ENCODE results near the gene CFAP46. TPM values are rescaled to one million over a fixed set of nuclear protein-coding genes. Genes with fewer than 3 reads are reported as not detected.
"Not testable (repeated sequence)": the region's sequence is repeated elsewhere in the genome, so short reads cannot be mapped to it uniquely, and the experiment has no call there.

CFAP46 gene
- total RNA-seq, 1 experiment from 2014 or later = 0.21 TPM

GRCh38 chr10:132899054-132899750 is 43.2 kb downstream of the CFAP46 start:
- H3K27ac ChIP-seq = no peak overlapping the region
- H3K4me3 ChIP-seq = no peak overlapping the region
- no peaks in the 10 kb centered on the region for H3K9me3 ChIP-seq (replicated peaks)
- H3K27me3 ChIP-seq (replicated peaks) = peaks cover 21% of the 10 kb centered on the region
- H3K4me1 ChIP-seq (replicated peaks) = no peaks in the 10 kb centered on the region
- DNase-seq (ENCODE audit: low read depth in 1 of 2, low spot score in 2 of 2) = no peak
- H3K36me3 ChIP-seq = no peaks in the 10 kb centered on the region

DNA sequence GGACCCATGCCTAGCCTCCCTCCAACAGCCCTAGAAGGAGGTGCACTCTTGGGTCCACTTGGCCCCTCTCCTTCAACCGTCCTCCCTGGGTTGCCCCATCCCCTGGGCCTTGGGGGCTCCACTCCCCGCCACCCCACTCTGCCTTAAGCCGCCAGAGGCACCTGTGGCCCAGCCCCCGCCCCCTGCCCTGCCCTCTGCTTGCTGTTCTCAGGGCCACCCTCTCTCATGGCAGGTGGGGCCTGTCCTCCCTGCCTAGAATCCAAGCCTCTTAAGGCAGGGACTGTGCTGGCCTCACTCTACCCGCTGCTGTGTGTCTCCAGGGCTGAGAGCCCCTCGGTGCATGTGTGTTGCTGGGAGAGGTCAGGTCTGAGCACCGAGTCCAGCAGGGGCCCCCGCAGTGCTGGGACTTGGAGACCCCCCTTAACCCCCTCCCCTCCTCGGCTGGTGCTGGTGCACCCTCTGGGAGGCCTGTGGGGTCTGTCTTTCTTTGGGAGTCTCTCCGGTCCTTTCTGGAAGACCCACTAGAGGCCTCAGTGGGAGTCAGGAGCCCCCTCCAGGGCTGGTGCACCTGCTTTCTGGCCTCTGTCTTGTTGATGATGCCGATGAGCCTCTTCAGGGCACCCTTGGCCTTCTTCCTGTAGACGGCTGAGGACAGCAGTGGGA is 43.8 kb downstream of the CFAP46 start:
- Histone ChIP-seq H3K9me3 (replicated peaks) (no peaks in the 10 kb centered on the region), H3K4me3 (no peak overlapping the region), H3K27ac (no peak overlapping the region), H3K4me1 (replicated peaks) (no peaks in the 10 kb centered on the region), H3K36me3 (no peaks in the 10 kb centered on the region), H3K27me3 (replicated peaks) (peaks cover 24% of the 10 kb centered on the region)
- no peak for DNase-seq (ENCODE audit: low read depth in 1 of 2, low spot score in 2 of 2)

DNA sequence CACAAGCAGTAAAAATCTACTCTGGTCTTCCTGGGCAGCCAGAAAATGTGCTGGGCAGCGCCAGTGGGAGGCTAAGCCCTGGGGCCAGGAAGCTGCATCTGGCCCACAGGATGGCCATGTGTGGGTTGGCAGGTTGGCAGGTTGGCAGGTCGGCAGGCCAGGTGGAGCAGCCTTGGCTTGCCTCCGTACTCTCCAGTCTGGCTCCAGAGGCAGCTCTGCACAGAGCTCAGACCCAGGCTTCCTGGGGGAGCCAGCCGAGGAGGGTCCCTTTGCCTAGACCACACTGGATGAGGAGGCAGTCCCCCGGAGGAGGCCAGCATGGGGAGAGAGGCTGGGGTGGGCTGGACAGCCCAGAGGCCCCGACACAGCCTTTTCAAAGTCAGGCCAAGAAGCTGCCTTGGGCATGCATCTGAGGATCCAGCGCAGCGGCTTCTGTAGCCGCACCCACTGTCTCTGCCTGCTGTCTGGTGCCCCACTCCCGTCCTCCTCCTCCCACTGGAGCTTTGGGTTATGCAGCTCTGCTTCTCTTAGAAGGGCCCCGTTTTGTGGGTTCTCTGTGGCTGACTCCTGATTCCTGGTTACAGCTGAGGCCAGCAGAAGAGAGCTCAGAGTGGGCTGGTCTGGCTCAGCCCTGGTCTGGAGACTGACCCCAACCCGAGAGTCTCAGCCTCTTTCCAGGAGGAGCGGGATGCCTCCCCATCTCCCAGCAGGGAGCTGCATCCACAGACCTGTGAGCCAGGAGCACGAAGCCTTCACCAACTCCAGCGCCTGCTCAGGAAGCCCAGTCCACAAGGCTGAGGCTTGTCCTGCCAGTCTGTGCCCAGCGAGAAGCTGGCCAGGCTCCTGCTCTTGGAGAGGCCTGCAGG is 44.6 kb downstream of the CFAP46 start:
- H3K27ac ChIP-seq = no peak overlapping the region
- H3K9me3 ChIP-seq (replicated peaks) = no peaks in the 10 kb centered on the region
- H3K36me3 ChIP-seq = no peaks in the 10 kb centered on the region
- DNase-seq (ENCODE audit: low read depth in 1 of 2, low spot score in 2 of 2) = no peak
- no peak overlapping the region for H3K4me3 ChIP-seq
- H3K27me3 ChIP-seq (replicated peaks) = peaks cover 24% of the 10 kb centered on the region
- no peaks in the 10 kb centered on the region for H3K4me1 ChIP-seq (replicated peaks)

- H3K4me3 ChIP-seq = not testable (repeated sequence)
These were observed 48.6 kb downstream of the CFAP46 start for GRCh38 chr10:132893786-132894185.

GRCh38 chr10:132893090-132893489 is 49.3 kb downstream of the CFAP46 start:
- Histone ChIP-seq H3K4me3 (no peak overlapping the region), H3K27me3 (replicated peaks) (peaks cover 19% of the 10 kb centered on the region), H3K9me3 (replicated peaks) (no peaks in the 10 kb centered on the region), H3K27ac (no peak overlapping the region), H3K4me1 (replicated peaks) (no peaks in the 10 kb centered on the region), H3K36me3 (no peaks in the 10 kb centered on the region)
- DNase-seq (ENCODE audit: low read depth in 1 of 2, low spot score in 2 of 2) = no peak

More at GRCh38 chr10:132893786-132894185, 48.6 kb downstream of the CFAP46 start:
- peaks cover 19% of the 10 kb centered on the region for H3K27me3 ChIP-seq (replicated peaks)
- not testable (repeated sequence) for H3K36me3 ChIP-seq; H3K27ac ChIP-seq; H3K9me3 ChIP-seq (replicated peaks); H3K4me1 ChIP-seq (replicated peaks); DNase-seq (ENCODE audit: low read depth in 1 of 2, low spot score in 2 of 2)

GRCh38 chr10:132892004-132892403 is 50.4 kb downstream of the CFAP46 start:
- peaks cover 16% of the 10 kb centered on the region for H3K27me3 ChIP-seq (replicated peaks)
- no peak for DNase-seq (ENCODE audit: low read depth in 1 of 2, low spot score in 2 of 2)
- no peak overlapping the region for H3K27ac ChIP-seq
- H3K4me3 ChIP-seq = no peak overlapping the region
- H3K4me1 ChIP-seq (replicated peaks) = no peaks in the 10 kb centered on the region
- no peaks in the 10 kb centered on the region for H3K36me3 ChIP-seq
- H3K9me3 ChIP-seq (replicated peaks) = no peaks in the 10 kb centered on the region

- H3K4me1 ChIP-seq (replicated peaks) = no peaks in the 10 kb centered on the region
- H3K27ac ChIP-seq = no peak overlapping the region
- peaks cover 13% of the 10 kb centered on the region for H3K27me3 ChIP-seq (replicated peaks)
- no peak for DNase-seq (ENCODE audit: low read depth in 1 of 2, low spot score in 2 of 2)
- H3K9me3 ChIP-seq (replicated peaks) = no peaks in the 10 kb centered on the region
- no peaks in the 10 kb centered on the region for H3K36me3 ChIP-seq
- no peak overlapping the region for H3K4me3 ChIP-seq
These were observed 51.0 kb downstream of the CFAP46 start for GRCh38 chr10:132891368-132891767.

DNA sequence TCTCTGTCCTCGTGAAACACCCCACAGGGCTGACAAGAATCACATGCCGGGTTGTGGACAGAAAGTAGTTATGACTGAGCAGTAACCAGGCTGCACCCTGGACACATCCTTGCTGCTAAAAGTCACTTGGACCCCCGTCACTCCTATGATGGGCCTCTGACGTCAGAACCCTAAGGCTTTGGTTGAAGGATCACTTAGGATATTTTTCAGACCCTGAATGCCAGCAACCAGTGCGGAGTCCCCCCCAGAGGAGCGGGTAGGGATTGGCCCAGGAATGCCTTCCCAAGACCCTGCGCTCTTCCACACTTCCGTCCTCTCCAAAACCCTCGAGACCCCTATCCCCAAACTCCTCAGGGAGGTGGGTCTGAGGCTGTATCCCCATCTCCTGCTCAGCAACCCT is 52.1 kb downstream of the CFAP46 start:
- H3K27me3 ChIP-seq (replicated peaks) = peaks cover 13% of the 10 kb centered on the region; the same call in 1 of the 2 replicates
- no peak overlapping the region for H3K4me3 ChIP-seq
- H3K4me1 ChIP-seq (replicated peaks) = no peaks in the 10 kb centered on the region
- no peak for DNase-seq (ENCODE audit: low read depth in 1 of 2, low spot score in 2 of 2)
- no peaks in the 10 kb centered on the region for H3K36me3 ChIP-seq
- no peak overlapping the region for H3K27ac ChIP-seq
- H3K9me3 ChIP-seq (replicated peaks) = no peaks in the 10 kb centered on the region

- Histone ChIP-seq H3K27me3 (replicated peaks) (peaks cover 8% of the 10 kb centered on the region; the same call in 1 of the 2 replicates), H3K4me3 (no peak overlapping the region), H3K36me3 (no peaks in the 10 kb centered on the region), H3K9me3 (replicated peaks) (no peaks in the 10 kb centered on the region), H3K27ac (no peak overlapping the region), H3K4me1 (replicated peaks) (no peaks in the 10 kb centered on the region)
- DNase-seq (ENCODE audit: low read depth in 1 of 2, low spot score in 2 of 2) = no peak
These were observed 52.8 kb downstream of the CFAP46 start for GRCh38 chr10:132889556-132889955.

DNA sequence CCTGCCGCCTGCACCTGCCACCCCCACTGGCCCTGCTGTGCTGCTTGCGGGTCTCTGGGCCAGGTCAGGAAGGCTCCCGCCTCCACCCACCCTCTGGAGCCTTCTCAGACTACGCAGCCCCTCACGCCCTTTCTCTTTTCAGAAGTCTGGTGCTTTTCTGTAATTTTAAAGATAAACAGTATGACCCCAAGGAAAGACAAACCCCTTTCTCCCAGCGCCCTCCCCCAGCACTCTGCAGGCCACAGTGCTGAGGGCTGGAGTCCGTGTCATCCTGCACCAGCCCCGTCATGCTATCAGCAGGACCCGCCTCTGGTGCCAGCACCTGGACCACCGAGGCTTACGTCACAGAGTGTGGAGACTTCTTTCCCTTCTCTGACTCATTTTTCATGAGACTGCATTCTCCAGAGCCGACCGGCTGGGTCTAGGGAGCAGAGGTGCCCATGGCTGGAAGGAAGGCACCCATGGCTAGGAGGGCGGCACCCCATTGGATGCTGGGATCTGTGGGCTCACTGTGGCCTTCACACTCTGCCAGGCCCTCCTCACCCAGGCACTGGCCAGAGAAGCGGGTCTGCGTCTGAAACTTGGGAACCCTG is 53.4 kb downstream of the CFAP46 start:
- no peak for DNase-seq (ENCODE audit: low read depth in 1 of 2, low spot score in 2 of 2)
- H3K27me3 ChIP-seq (replicated peaks) = peaks cover 8% of the 10 kb centered on the region; the same call in 1 of the 2 replicates

DNA sequence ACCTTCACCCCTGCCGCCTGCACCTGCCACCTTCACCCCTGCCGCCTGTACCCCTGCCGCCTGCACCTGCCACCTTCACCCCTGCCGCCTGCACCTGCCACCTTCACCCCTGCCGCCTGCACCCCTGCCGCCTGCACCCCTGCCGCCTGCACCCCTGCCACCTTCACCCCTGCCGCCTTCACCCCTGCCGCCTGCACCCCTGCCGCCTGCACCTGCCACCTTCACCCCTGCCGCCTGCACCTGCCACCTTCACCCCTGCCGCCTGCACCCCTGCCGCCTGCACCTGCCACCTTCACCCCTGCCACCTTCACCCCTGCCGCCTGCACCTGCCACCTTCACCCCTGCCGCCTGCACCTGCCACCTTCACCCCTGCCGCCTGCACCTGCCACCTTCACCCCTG is 53.9 kb downstream of the CFAP46 start:
- H3K4me3 ChIP-seq; H3K36me3 ChIP-seq; H3K27ac ChIP-seq; H3K4me1 ChIP-seq (replicated peaks); H3K9me3 ChIP-seq (replicated peaks); DNase-seq (ENCODE audit: low read depth in 1 of 2, low spot score in 2 of 2): not testable (repeated sequence)
- peaks cover 11% of the 10 kb centered on the region; the same call in 1 of the 2 replicates for H3K27me3 ChIP-seq (replicated peaks)

More for the DNA sequence above, 53.4 kb downstream of the CFAP46 start:
- no peaks in the 10 kb centered on the region for H3K9me3 ChIP-seq (replicated peaks)
- no peak overlapping the region for H3K4me3 ChIP-seq
- no peaks in the 10 kb centered on the region for H3K36me3 ChIP-seq
- no peak overlapping the region for H3K27ac ChIP-seq
- peaks cover 1% of the 10 kb centered on the region; the same call in 1 of the 2 replicates for H3K4me1 ChIP-seq (replicated peaks)

DNA sequence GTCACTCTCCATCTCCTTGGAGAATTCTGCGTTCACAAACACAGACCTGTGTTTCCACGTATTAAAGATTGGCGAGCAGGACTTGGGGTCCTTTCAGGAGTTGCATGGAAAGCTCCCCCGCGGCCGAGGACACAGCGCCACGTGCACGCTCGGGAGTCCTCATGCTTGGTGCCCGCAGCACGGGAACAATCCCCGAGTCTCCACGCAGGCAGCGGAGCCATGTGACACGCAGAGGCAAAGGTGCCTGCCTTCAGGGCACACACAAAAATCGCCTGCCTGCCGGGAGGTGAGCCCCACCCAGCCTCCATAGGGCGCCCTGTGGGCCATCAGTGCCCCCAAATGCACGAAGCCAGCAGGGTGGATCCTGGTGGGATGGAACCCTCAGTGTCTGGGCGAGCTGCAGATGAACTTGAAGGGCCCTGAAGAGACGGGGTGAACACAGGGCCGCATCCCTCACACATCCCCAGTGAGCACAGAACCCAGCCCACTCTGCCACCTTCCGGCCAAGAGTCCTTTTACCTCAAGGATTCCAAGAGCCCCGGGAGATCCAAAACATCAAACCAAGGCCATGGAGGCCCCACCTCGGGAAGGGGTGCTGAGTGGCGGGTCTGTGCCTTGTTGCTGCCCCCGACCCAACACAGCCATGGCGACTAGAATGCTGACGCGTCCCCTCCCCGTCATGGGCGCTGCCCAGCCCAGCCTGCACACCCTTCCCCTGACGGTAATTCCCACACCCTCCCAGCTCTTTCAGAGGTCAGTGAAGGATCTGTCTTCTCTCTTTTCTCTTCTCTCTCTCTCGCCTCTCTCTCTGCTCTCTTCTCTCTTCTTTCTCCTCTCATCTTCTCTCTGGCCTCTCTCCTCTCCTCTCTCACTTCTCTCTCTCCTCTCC is 55.9 kb downstream of the CFAP46 start:
- Histone ChIP-seq H3K4me3 (no peak overlapping the region), H3K27ac (no peak overlapping the region), H3K4me1 (replicated peaks) (peaks cover 12% of the 10 kb centered on the region; the same call in 1 of the 2 replicates), H3K36me3 (no peaks in the 10 kb centered on the region), H3K9me3 (replicated peaks) (no peaks in the 10 kb centered on the region), H3K27me3 (replicated peaks) (peaks cover 19% of the 10 kb centered on the region)
- no peak for DNase-seq (ENCODE audit: low read depth in 1 of 2, low spot score in 2 of 2)
